A549 (cell line): Measurements from ENCODE around the gene CACNG8. TPM values are rescaled to one million over a fixed set of nuclear protein-coding genes. Genes with fewer than 3 reads are reported as not detected.

Experiments used
- ATAC-seq, 2 experiments: fragments of 200-7000 bp in 1 of 2; fragments of >200 bp in 1 of 2; cut with Nextera tagmentation in 1 of 2; cut with Tn5 transposase in 1 of 2; 3 replicates each; pipeline versions ENCODE4 v1.8.0 to v1.9.1; 2018 to 2020; ENCODE audit warnings: mild to moderate bottlenecking in 1 of 2, moderate library complexity in 1 of 2
- CTCF ChIA-PET: fragments of 300-600 bp; sonication (Branson Sonifier 250); formaldehyde crosslinking; extraction: SDS; loops from one replicate; lab custom pipeline; 2021; ENCODE audit warnings: antibody characterized with exemption, inconsistent platforms; lab: Yijun Ruan, JAX
- POLR2A ChIA-PET: fragments of 350-600 bp; formaldehyde crosslinking; extraction: SDS; loops from one replicate; lab custom pipeline; 2021; ENCODE audit warnings: antibody characterized with exemption, inconsistent platforms; lab: Yijun Ruan, JAX
- DNase-seq, 2 experiments: peaks; one replicate each; pipeline versions ENCODE4 v3.0.0 to v3.0.0-alpha.2; 2011 to 2016; ENCODE audit warnings: low read depth in 1 of 2, low spot score in 1 of 2
- FAIRE-seq: peaks from 2 replicates; lab custom pipeline; 2011; peaks lifted over from hg19 to GRCh38; lab: Jason Lieb, UNC
- H3K27ac ChIP-seq, 2 experiments: fragments of >200 bp; sonication (Bioruptor Twin); formaldehyde crosslinking; 3 replicates each; pipeline ENCODE4 v1.5.1; 2016 to 2017
- H3K4me1 ChIP-seq: fragments of >200 bp; sonication (Bioruptor Twin); formaldehyde crosslinking; 3 replicates; pipeline ENCODE4 v1.6.1; 2016
- H3K4me2 ChIP-seq: fragments of >200 bp; sonication (Bioruptor Twin); formaldehyde crosslinking; 3 replicates; pipeline ENCODE4 v1.6.1; 2016
- H3K4me3 ChIP-seq: fragments of >200 bp; sonication (Bioruptor Twin); formaldehyde crosslinking; 3 replicates; pipeline ENCODE4 v1.5.1; 2016
- H3K9me3 ChIP-seq: fragments of >200 bp; sonication (Bioruptor Twin); formaldehyde crosslinking; 3 replicates; pipeline ENCODE4 v1.6.1; 2016
- BCL3 ChIP-seq: fragments of >200 bp; sonication (Bioruptor Twin); formaldehyde crosslinking; IDR thresholded peaks from 3 replicates; pipeline ENCODE4 v1.6.1; 2016
- BHLHE40 ChIP-seq: IDR thresholded peaks from 2 replicates; pipeline ENCODE4 v1.6.1; 2012; ENCODE audit warnings: low read depth, low read length, inconsistent platforms
- CBX8 ChIP-seq: fragments of 200-600 bp; sonication (generic); IDR thresholded peaks from 2 replicates; pipeline ENCODE4 v1.6.1; 2016
- CHD2 ChIP-seq: fragments of 150-350 bp; IDR thresholded peaks from 2 replicates; pipeline ENCODE4 v1.6.1; 2014; ENCODE audit warnings: low read length; ENCODE audit not compliant: partially characterized antibody
- E2F6 ChIP-seq: IDR thresholded peaks from 2 replicates; pipeline ENCODE4 v1.6.1; 2012; ENCODE audit warnings: low read depth, borderline replicate concordance
- ELK1 ChIP-seq: fragments of 150-350 bp; IDR thresholded peaks from 2 replicates; pipeline ENCODE4 v1.6.1; 2014; ENCODE audit warnings: low read depth, mild to moderate bottlenecking, low read length
- FOXS1 ChIP-seq: fragments of 250-450 bp; sonication (Bioruptor Pico); IDR thresholded peaks from 2 replicates; pipeline ENCODE4 v1.5.0; 2020; ENCODE audit warnings: mild to moderate bottlenecking, moderate library complexity
- GATA3 ChIP-seq: IDR thresholded peaks from 2 replicates; pipeline ENCODE4 v1.6.1; 2012; ENCODE audit warnings: borderline replicate concordance
- HDAC2 ChIP-seq: fragments of 200-600 bp; sonication (generic); IDR thresholded peaks from 2 replicates; pipeline ENCODE4 v1.6.1; 2016
- HES2 ChIP-seq: fragments of >200 bp; sonication (Bioruptor Twin); formaldehyde crosslinking; IDR thresholded peaks from 2 replicates; pipeline ENCODE4 v1.6.1; 2016
- HOXA7 ChIP-seq: fragments of 250-450 bp; sonication (Bioruptor Pico); IDR thresholded peaks from 2 replicates; pipeline ENCODE4 v1.5.0; 2020; ENCODE audit warnings: mild to moderate bottlenecking, moderate library complexity
- JUN ChIP-seq, 2 experiments: fragments of >200 bp; sonication (Bioruptor Twin); formaldehyde crosslinking; IDR thresholded peaks; 2 replicates in 1 of 2; 3 replicates in 1 of 2; pipeline ENCODE4 v1.6.1; 2016 to 2017
- KDM5A ChIP-seq: fragments of 200-600 bp; sonication (generic); IDR thresholded peaks from 2 replicates; pipeline ENCODE4 v1.6.1; 2016; ENCODE audit warnings: antibody characterized with exemption, mild to moderate bottlenecking
- MAZ ChIP-seq: fragments of 150-350 bp; IDR thresholded peaks from 2 replicates; pipeline ENCODE4 v1.6.1; 2014; ENCODE audit warnings: antibody characterized with exemption, low read depth, low read length, borderline replicate concordance
- NFE2L2 ChIP-seq: fragments of 150-350 bp; conservative IDR thresholded peaks from 2 replicates; pipeline ENCODE4 v1.6.1; 2014; ENCODE audit warnings: low read length
- NR3C1 ChIP-seq: fragments of >200 bp; sonication (Bioruptor Twin); formaldehyde crosslinking; IDR thresholded peaks from 3 replicates; pipeline ENCODE4 v1.6.1; 2017
- POLR2AphosphoS2 ChIP-seq: conservative IDR thresholded peaks from 2 replicates; pipeline ENCODE4 v1.6.1; 2012; ENCODE audit warnings: low read length, improper control_type of control experiment, inconsistent platforms
- RAD21 ChIP-seq, 2 experiments: fragments of >200 bp in 1 of 2; sonication (Bioruptor Twin) in 1 of 2; formaldehyde crosslinking in 1 of 2; IDR thresholded peaks in 1 of 2; conservative IDR thresholded peaks in 1 of 2; 2 replicates in 1 of 2; 3 replicates in 1 of 2; pipeline ENCODE4 v1.6.1; 2012 to 2018; ENCODE audit warnings: inconsistent platforms in 1 of 2
- RARB ChIP-seq: fragments of 250-450 bp; sonication (Bioruptor Pico); IDR thresholded peaks from 2 replicates; pipeline ENCODE4 v1.8.0; 2021; ENCODE audit warnings: mild to moderate bottlenecking, moderate library complexity
- RNF2 ChIP-seq: fragments of 200-600 bp; sonication (generic); IDR thresholded peaks from 2 replicates; pipeline ENCODE4 v1.6.1; 2016; ENCODE audit warnings: low read depth, mild to moderate bottlenecking, antibody characterized with exemption, moderate library complexity, borderline replicate concordance
- SMC3 ChIP-seq: fragments of >200 bp; sonication (Bioruptor Twin); formaldehyde crosslinking; IDR thresholded peaks from 3 replicates; pipeline ENCODE4 v1.6.1; 2018; ENCODE audit warnings: inconsistent platforms
- SREBF2 ChIP-seq: fragments of 450-650 bp; IDR thresholded peaks from 2 replicates; pipeline ENCODE4 v1.6.1; 2014; ENCODE audit warnings: mild to moderate bottlenecking, moderate library complexity
- ZC3H11A ChIP-seq: fragments of 450-650 bp; IDR thresholded peaks from 2 replicates; pipeline ENCODE4 v1.6.1; 2014; ENCODE audit warnings: antibody characterized with exemption, mild to moderate bottlenecking
- ZFP36 ChIP-seq: fragments of 450-650 bp; IDR thresholded peaks from 2 replicates; pipeline ENCODE4 v1.6.1; 2014; ENCODE audit warnings: borderline replicate concordance; ENCODE audit not compliant: partially characterized antibody
- ZNF302 ChIP-seq: fragments of 250-450 bp; sonication (Bioruptor Pico); IDR thresholded peaks from 2 replicates; pipeline ENCODE4 v1.9.0; 2021; ENCODE audit warnings: inconsistent platforms, mild to moderate bottlenecking, moderate library complexity
- ZSCAN20 ChIP-seq: fragments of 250-450 bp; sonication (Bioruptor Pico); IDR thresholded peaks from 2 replicates; pipeline ENCODE4 v1.8.0; 2022; ENCODE audit warnings: mild to moderate bottlenecking, moderate library complexity
- WGBS: methylation state at CpG from one replicate; pipeline ENCODE4 v1.1.6; 2017; ENCODE audit errors: missing lambda C conversion rate; 5-methylcytosine and 5-hydroxymethylcytosine counted together
- polyA plus RNA-seq, 4 experiments: library from polyadenylated mRNA; depleted of rRNA in 3 of 4; stranded (reverse); fragments of >200 nt; fragmentation: RNase III in 1 of 4; extraction: RNeasy Plus Mini Kit Qiagen cat#74134 plus additional on column Dnase treatment in 1 of 4; gene quantifications; 2 replicates in 3 of 4; 3 replicates in 1 of 4; pipeline ENCODE4 v1.2.3, GENCODE V29; 2011 to 2017

CACNG8 gene
- polyA plus RNA-seq, 2 of the 4 experiments (the other 2 are of a cell fraction) = 1.1 to 5.8 TPM

GRCh38 chr19:53998223-53998622, 35.5 kb downstream of the CACNG8 start:
- H3K9me3 ChIP-seq = no peaks in the 10 kb centered on the region
- no peak for FAIRE-seq
- no peak for DNase-seq
- ATAC-seq = no peak
- POLR2A ChIA-PET = no interaction called here
- CTCF ChIA-PET = interaction anchor here (1.9 to 2.1 kb wide), 2 partner anchors 10 to 25 kb away, joined by 7 read pairs; no protein-coding TSS in a partner anchor
- TF ChIP-seq CHD2 = no peak
- TF ChIP-seq MAZ = no peak
- no peak for TF ChIP-seq ELK1
- TF ChIP-seq ZSCAN20 (CRISPR knock-in tag) = no peak
- TF ChIP-seq JUN (IDR thresholded peaks at IDR 0.05) = no peak
- H3K4me1 ChIP-seq = peaks cover 41% of the 10 kb centered on the region
- 90% methylated on average over 7 of the region's 7 CpGs for WGBS
- H3K4me2 ChIP-seq = no peak overlapping the region
- H3K4me3 ChIP-seq = no peak overlapping the region
- H3K27ac ChIP-seq = peak overlapping the region in 1 of 2 experiments; percentile 54; a peak in 1 of 6 replicates

- 94% methylated on average over 5 of the region's 5 CpGs for WGBS
- FAIRE-seq = no peak
- no peaks in the 10 kb centered on the region for H3K9me3 ChIP-seq
- H3K27ac ChIP-seq = 0 out of 6 replicates have a peak overlapping the region, but pooled peaks of 1 of the 2 experiments have one; percentile 6
- H3K4me1 ChIP-seq = peaks cover 31% of the 10 kb centered on the region
- no peak overlapping the region for H3K4me2 ChIP-seq
- no peak for ATAC-seq
- H3K4me3 ChIP-seq = no peak overlapping the region
- CTCF ChIA-PET = no interaction called here
- TF ChIP-seq JUN (IDR thresholded peaks at IDR 0.05) (no peak), RARB (CRISPR knock-in tag) (no peak), POLR2AphosphoS2 (no peak), ZFP36 (no peak), ZNF302 (CRISPR knock-in tag) (no peak), KDM5A (no peak), ZC3H11A (no peak), NFE2L2 (no peak), RAD21 (conservative IDR thresholded peaks at IDR 0.05 in 1 of 2, IDR thresholded peaks at IDR 0.05 in 1 of 2) (no peak), SMC3 (no peak), HOXA7 (CRISPR knock-in tag) (no peak), E2F6 (no peak), CBX8 (no peak), GATA3 (no peak), BCL3 (no peak)
- no peak for DNase-seq
- POLR2A ChIA-PET = no interaction called here
These were observed 37.0 kb downstream of the CACNG8 start for GRCh38 chr19:53999694-54000093.

GRCh38 chr19:54001496-54001895, 38.8 kb downstream of the CACNG8 start:
- Histone ChIP-seq H3K4me3 (no peak overlapping the region), H3K9me3 (no peaks in the 10 kb centered on the region), H3K4me2 (no peak overlapping the region)
- no peak for TF ChIP-seq HOXA7 (CRISPR knock-in tag)
- TF ChIP-seq BHLHE40 = no peak
- TF ChIP-seq HES2 = no peak
- no peak for TF ChIP-seq HDAC2
- no peak for TF ChIP-seq RNF2
- no peak for TF ChIP-seq NR3C1
- no peak for TF ChIP-seq SREBF2
- no peak for TF ChIP-seq FOXS1 (CRISPR knock-in tag)
- TF ChIP-seq, all 56 proteins: peak for 0
- 87% methylated on average over 2 of the region's 2 CpGs for WGBS
- ATAC-seq (no peak), FAIRE-seq (no peak), DNase-seq (no peak)
- Histone ChIP-seq H3K27ac (peak overlapping the region; percentile 1 to 71; a peak in 3 of 6 replicates), H3K4me1 (peaks cover 31% of the 10 kb centered on the region)
- ChIA-PET POLR2A (interaction anchor here (0.7 to 1.0 kb wide), 2 partner anchors 10 to 21 kb away, joined by 4 to 7 read pairs; partner anchors contain the start of gene CACNG6), CTCF (interaction anchor here (0.6 to 3.0 kb wide), 6 partner anchors 9 to 54 kb away, joined by 3 to 27 read pairs (median 3); no protein-coding TSS in a partner anchor)
